Keratinocyte (primary cell): ENCODE data around the gene SRSF2. TPM values are rescaled to one million over a fixed set of nuclear protein-coding genes. Genes with fewer than 3 reads are reported as not detected.

Experiments used
- DNase-seq: peaks from one replicate; pipeline ENCODE4 v3.0.0-alpha.2; 2011; ENCODE audit warnings: low read depth, missing footprints, low spot score
- FAIRE-seq: peaks from 2 replicates; lab custom pipeline; 2011; peaks lifted over from hg19 to GRCh38; lab: Jason Lieb, UNC
- H2AFZ ChIP-seq: 2 replicates; pipeline ENCODE4 v1.6.0; 2012; ENCODE audit warnings: low read length, control low read depth, inconsistent platforms; ENCODE audit not compliant: control insufficient read depth
- H3K27ac ChIP-seq: 2 replicates; pipeline ENCODE4 v1.5.1; 2011; ENCODE audit warnings: low read length; ENCODE audit not compliant: control insufficient read depth, insufficient read depth
- H3K27me3 ChIP-seq: 3 replicates; pipeline ENCODE4 v1.6.0; 2011; ENCODE audit warnings: low read length; ENCODE audit not compliant: control insufficient read depth, insufficient read depth; ENCODE audit errors: extremely low read depth
- H3K36me3 ChIP-seq, 2 experiments: 2 replicates in 1 of 2; 3 replicates in 1 of 2; pipeline ENCODE4 v1.5.1; 2011; ENCODE audit warnings: low read length in 2 of 2, mild to moderate bottlenecking in 1 of 2; ENCODE audit not compliant: control insufficient read depth in 2 of 2, insufficient read depth in 2 of 2; ENCODE audit errors: extremely low read depth in 1 of 2
- H3K4me1 ChIP-seq: 3 replicates; pipeline ENCODE4 v1.5.1; 2011; ENCODE audit warnings: low read length; ENCODE audit not compliant: control insufficient read depth, insufficient read depth; ENCODE audit errors: extremely low read depth
- H3K4me2 ChIP-seq: 3 replicates; pipeline ENCODE4 v1.6.0; 2011; ENCODE audit warnings: low read depth, low read length; ENCODE audit not compliant: control insufficient read depth, insufficient read depth; ENCODE audit errors: extremely low read depth
- H3K4me3 ChIP-seq, 3 experiments: fragments of 200-600 bp in 1 of 3; sonication (generic) in 1 of 3; 2 replicates in 2 of 3; 3 replicates in 1 of 3; pipeline ENCODE4 v1.5.1; 2011 to 2016; ENCODE audit warnings: low read length in 3 of 3, mild to moderate bottlenecking in 3 of 3, control low read depth in 2 of 3, inconsistent platforms in 1 of 3, low read depth in 1 of 3, mixed read lengths in 1 of 3, mixed run types in 1 of 3, moderate library complexity in 1 of 3; ENCODE audit not compliant: control insufficient read depth in 2 of 3, insufficient read depth in 2 of 3; ENCODE audit errors: extremely low read depth in 1 of 3
- H3K79me2 ChIP-seq: 2 replicates; pipeline ENCODE4 v1.6.0; 2012; ENCODE audit warnings: low read length; ENCODE audit not compliant: control insufficient read depth, insufficient read depth
- H3K9ac ChIP-seq: 3 replicates; pipeline ENCODE4 v1.6.0; 2011; ENCODE audit warnings: low read length; ENCODE audit not compliant: control insufficient read depth, insufficient read depth; ENCODE audit errors: extremely low read depth
- H3K9me1 ChIP-seq: 3 replicates; pipeline ENCODE4 v1.6.0; 2011; ENCODE audit warnings: low read length; ENCODE audit not compliant: control insufficient read depth, insufficient read depth; ENCODE audit errors: extremely low read depth
- H3K9me3 ChIP-seq: 2 replicates; pipeline ENCODE4 v1.5.1; 2012; ENCODE audit warnings: low read depth, low read length; ENCODE audit not compliant: control insufficient read depth
- H4K20me1 ChIP-seq: 3 replicates; pipeline ENCODE4 v1.6.0; 2011; ENCODE audit warnings: low read length; ENCODE audit not compliant: control insufficient read depth, insufficient read depth; ENCODE audit errors: extremely low read depth
- EZH2 ChIP-seq: IDR thresholded peaks from one replicate; pipeline ENCODE4 v1.6.1; 2012; ENCODE audit warnings: inconsistent platforms, mild to moderate bottlenecking, low read length, moderate library complexity
- dilution Hi-C: fragments of 300-500 bp; cut with MboI; formaldehyde crosslinking; loops from one replicate; pipeline ENCODE4 v1.7.0; 2020; ENCODE audit warnings: low sequenced_read_pairs; ENCODE audit not compliant: extremely low pct_ligation_motif_present
- polyA plus RNA-seq, 5 experiments: library from polyadenylated mRNA; depleted of rRNA in 3 of 5; stranded (reverse) in 3 of 5; stranded (forward) in 1 of 5; unstranded in 1 of 5; fragments of >200 nt; gene quantifications; 1 replicate in 1 of 5; 2 replicates in 3 of 5; 3 replicates in 1 of 5; pipeline versions ENCODE4 v1.2.1 to v1.2.3, GENCODE V29; 2011 to 2012; ENCODE audit warnings: missing spikeins in 2 of 5, low read depth in 1 of 5, low replicate concordance in 1 of 5
- TF ChIP-seq, protein P1 (sequence below), 3 experiments: IDR thresholded peaks in 1 of 3; conservative IDR thresholded peaks in 1 of 3; optimal IDR thresholded peaks in 1 of 3; 2 replicates in 2 of 3; 3 replicates in 1 of 3; pipeline versions ENCODE3 to v1.5.1; 2011; ENCODE audit warnings: low read length in 3 of 3, mild to moderate bottlenecking in 3 of 3, moderate library complexity in 2 of 3, control low read depth in 1 of 3, inconsistent platforms in 1 of 3; ENCODE audit not compliant: insufficient read depth in 2 of 3; ENCODE audit errors: extremely low read depth in 1 of 3

SRSF2 gene
- polyA plus RNA-seq, 1 donor (not counting 4 experiments of a cell fraction or from before 2014, with no cell fraction given) = 249 TPM

GRCh38 chr17:76697702-76698465 lies 39.2 kb downstream of the SRSF2 start:
- Histone ChIP-seq H2AFZ (no peak overlapping the region), H3K4me1 (peaks cover 39% of the 10 kb centered on the region), H3K36me3 (peaks cover 0 to 14% of the 10 kb centered on the region in 2 experiments), H4K20me1 (peaks cover 3% of the 10 kb centered on the region), H3K4me2 (no peak overlapping the region), H3K4me3 (no peak overlapping the region), H3K9me3 (no peaks in the 10 kb centered on the region), H3K9me1 (peaks cover 8% of the 10 kb centered on the region), H3K27me3 (no peaks in the 10 kb centered on the region), H3K9ac (no peak overlapping the region), H3K79me2 (peaks cover 48% of the 10 kb centered on the region), H3K27ac (no peak overlapping the region)
- FAIRE-seq (no peak), DNase-seq (no peak)
- TF ChIP-seq, protein P1, sequence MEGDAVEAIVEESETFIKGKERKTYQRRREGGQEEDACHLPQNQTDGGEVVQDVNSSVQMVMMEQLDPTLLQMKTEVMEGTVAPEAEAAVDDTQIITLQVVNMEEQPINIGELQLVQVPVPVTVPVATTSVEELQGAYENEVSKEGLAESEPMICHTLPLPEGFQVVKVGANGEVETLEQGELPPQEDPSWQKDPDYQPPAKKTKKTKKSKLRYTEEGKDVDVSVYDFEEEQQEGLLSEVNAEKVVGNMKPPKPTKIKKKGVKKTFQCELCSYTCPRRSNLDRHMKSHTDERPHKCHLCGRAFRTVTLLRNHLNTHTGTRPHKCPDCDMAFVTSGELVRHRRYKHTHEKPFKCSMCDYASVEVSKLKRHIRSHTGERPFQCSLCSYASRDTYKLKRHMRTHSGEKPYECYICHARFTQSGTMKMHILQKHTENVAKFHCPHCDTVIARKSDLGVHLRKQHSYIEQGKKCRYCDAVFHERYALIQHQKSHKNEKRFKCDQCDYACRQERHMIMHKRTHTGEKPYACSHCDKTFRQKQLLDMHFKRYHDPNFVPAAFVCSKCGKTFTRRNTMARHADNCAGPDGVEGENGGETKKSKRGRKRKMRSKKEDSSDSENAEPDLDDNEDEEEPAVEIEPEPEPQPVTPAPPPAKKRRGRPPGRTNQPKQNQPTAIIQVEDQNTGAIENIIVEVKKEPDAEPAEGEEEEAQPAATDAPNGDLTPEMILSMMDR (optimal IDR thresholded peaks at IDR 0.05 in 1 of 3, IDR thresholded peaks at IDR 0.05 in 1 of 3, conservative IDR thresholded peaks at IDR 0.05 in 1 of 3; ENCODE audit: extremely low read depth in 1 of 3, insufficient read depth in 2 of 3, low read length in 3 of 3) = no peak
- dilution Hi-C loops = no loop called here

- no peak for TF ChIP-seq EZH2
- TF ChIP-seq, protein P1 (optimal IDR thresholded peaks at IDR 0.05 in 1 of 3, IDR thresholded peaks at IDR 0.05 in 1 of 3, conservative IDR thresholded peaks at IDR 0.05 in 1 of 3; ENCODE audit: extremely low read depth in 1 of 3, insufficient read depth in 2 of 3, low read length in 3 of 3) = no peak
- Histone ChIP-seq H3K27me3 (no peaks in the 10 kb centered on the region), H3K9me3 (no peaks in the 10 kb centered on the region), H3K79me2 (peaks cover 45% of the 10 kb centered on the region), H3K9ac (no peak overlapping the region), H3K4me1 (peaks cover 39% of the 10 kb centered on the region), H3K4me2 (no peak overlapping the region), H3K36me3 (peaks cover 0 to 14% of the 10 kb centered on the region in 2 experiments), H4K20me1 (peaks cover 3% of the 10 kb centered on the region), H3K27ac (no peak overlapping the region), H3K4me3 (no peak overlapping the region), H3K9me1 (peaks cover 8% of the 10 kb centered on the region), H2AFZ (no peak overlapping the region)
- no peak for DNase-seq
- dilution Hi-C loops = no loop called here
- FAIRE-seq = no peak
Observed at GRCh38 chr17:76696763-76697701, 40.1 kb downstream of the SRSF2 start.
